HCT116 (cell line): Measurements from ENCODE around the gene ANKLE2. TPM values are rescaled to one million over a fixed set of nuclear protein-coding genes. Genes with fewer than 3 reads are reported as not detected.

Experiments
- ATAC-seq: fragments of 200-7000 bp; cut with Tn5 transposase; 2 replicates; pipeline ENCODE4 v1.9.1; 2020; ENCODE audit warnings: mild to moderate bottlenecking, moderate library complexity
- BruUV-seq: library from RNA; stranded (reverse); fragments of 400-500 nt; replicated peaks from 2 replicates; lab custom pipeline; 2021; lab: Mats Ljungman, UMichigan
- CTCF ChIA-PET: fragments of 300-600 bp; sonication (Branson Sonifier 250); formaldehyde crosslinking; loops from one replicate; lab custom pipeline; 2021; ENCODE audit warnings: antibody characterized with exemption; lab: Charles Lee
- POLR2A ChIA-PET: fragments of 300-600, 350-600 bp; sonication (Branson Sonifier 250); formaldehyde crosslinking; loops from one replicate; lab custom pipeline; 2021; ENCODE audit warnings: antibody characterized with exemption; lab: Charles Lee
- RAD21 ChIA-PET, 2 experiments: fragments of 300-600 bp; sonication (Branson Sonifier 250); formaldehyde crosslinking; loops; one replicate each; lab custom pipeline; 2023; ENCODE audit warnings: low total read pairs in 2 of 2; ENCODE audit not compliant: uncharacterized antibody in 2 of 2, unreplicated experiment in 2 of 2, low non-redundant PET in 1 of 2; lab: Charles Lee
- DNase-seq: peaks from one replicate; pipeline ENCODE4 v3.0.0-alpha.2; 2010; ENCODE audit warnings: low read depth, low spot score
- H2AFZ ChIP-seq: fragments of 200-600 bp; shearing (Covaris generic), sonication (generic); 2 replicates; pipeline ENCODE4 v1.6.1; 2017; ENCODE audit warnings: low read depth, mixed run types, mixed read lengths, antibody characterized with exemption, low read length; ENCODE audit not compliant: poor library complexity, severe bottlenecking
- H3K27ac ChIP-seq: 2 replicates; pipeline ENCODE4 v1.5.1; 2012; ENCODE audit warnings: low read depth, low read length
- H3K27me3 ChIP-seq: fragments of 200-600 bp; sonication (generic); 2 replicates; pipeline ENCODE4 v1.6.1; 2016; ENCODE audit warnings: mixed run types, low read length, mixed read lengths; ENCODE audit not compliant: insufficient read depth
- H3K36me3 ChIP-seq, 2 experiments: fragments of 200-500 bp in 1 of 2; fragments of 200-600 bp in 1 of 2; sonication (Bioruptor generic) in 1 of 2; sonication (generic) in 1 of 2; 2 replicates each; pipeline versions ENCODE4 v1.5.1 to v1.6.1; 2014 to 2016; ENCODE audit warnings: low read length in 2 of 2, inconsistent platforms in 1 of 2, mixed read lengths in 1 of 2, mixed run types in 1 of 2; ENCODE audit not compliant: insufficient read depth in 2 of 2, control insufficient read depth in 1 of 2
- H3K4me1 ChIP-seq, 2 experiments: fragments of 200-600 bp in 1 of 2; sonication (generic) in 1 of 2; 2 replicates each; pipeline versions ENCODE4 v1.5.1 to v1.6.1; 2012 to 2017; ENCODE audit warnings: low read length in 2 of 2, inconsistent platforms in 1 of 2, mild to moderate bottlenecking in 1 of 2, mixed read lengths in 1 of 2, mixed run types in 1 of 2, moderate library complexity in 1 of 2; ENCODE audit not compliant: insufficient read depth in 2 of 2, control insufficient read depth in 1 of 2
- H3K4me2 ChIP-seq: fragments of 200-600 bp; sonication (generic); 2 replicates; pipeline ENCODE4 v1.6.1; 2017; ENCODE audit warnings: mixed run types, low read length, mixed read lengths
- H3K4me3 ChIP-seq, 2 experiments: fragments of 200-600 bp in 1 of 2; sonication (generic) in 1 of 2; replicated peaks in 1 of 2; 2 replicates each; pipeline ENCODE4 v1.5.1; 2011 to 2016; ENCODE audit warnings: low read length in 2 of 2, control low read depth in 1 of 2, low read depth in 1 of 2, mild to moderate bottlenecking in 1 of 2, mixed read lengths in 1 of 2, mixed run types in 1 of 2
- H3K79me2 ChIP-seq: fragments of 200-600 bp; sonication (generic); 2 replicates; pipeline ENCODE4 v1.6.1; 2017; ENCODE audit warnings: mild to moderate bottlenecking, mixed run types, low read length, moderate library complexity, mixed read lengths; ENCODE audit not compliant: insufficient read depth
- H3K9ac ChIP-seq: fragments of 200-600 bp; sonication (generic); 2 replicates; pipeline ENCODE4 v1.6.1; 2016; ENCODE audit warnings: low read length, mixed read lengths
- H3K9me2 ChIP-seq: fragments of 200-600 bp; sonication (generic), shearing (Covaris generic); 2 replicates; pipeline ENCODE4 v1.6.1; 2017; ENCODE audit warnings: mixed run types, mild to moderate bottlenecking, moderate library complexity; ENCODE audit not compliant: insufficient read depth
- H3K9me3 ChIP-seq, 2 experiments: fragments of 200-500 bp in 1 of 2; fragments of 200-600 bp in 1 of 2; sonication (Bioruptor generic) in 1 of 2; sonication (generic) in 1 of 2; 2 replicates each; pipeline ENCODE4 v1.6.1; 2014 to 2017; ENCODE audit warnings: low read length in 2 of 2, mixed read lengths in 2 of 2, inconsistent platforms in 1 of 2, low read depth in 1 of 2, mild to moderate bottlenecking in 1 of 2, mixed run types in 1 of 2, moderate library complexity in 1 of 2; ENCODE audit not compliant: control insufficient read depth in 1 of 2, insufficient read depth in 1 of 2
- H4K20me1 ChIP-seq: fragments of 200-600 bp; sonication (generic), shearing (Covaris generic); 2 replicates; pipeline ENCODE4 v1.6.1; 2017; ENCODE audit warnings: mixed run types, mild to moderate bottlenecking, moderate library complexity; ENCODE audit not compliant: insufficient read depth
- CBX3 ChIP-seq: IDR thresholded peaks from 2 replicates; pipeline ENCODE4 v1.6.1; 2012; ENCODE audit warnings: low read depth
- CEBPB ChIP-seq: IDR thresholded peaks from 2 replicates; pipeline ENCODE4 v1.6.1; 2012; ENCODE audit warnings: low read depth
- EZH2 ChIP-seq: fragments of 200-600 bp; sonication (generic); IDR thresholded peaks from 2 replicates; pipeline ENCODE4 v1.6.1; 2017; ENCODE audit warnings: antibody characterized with exemption, mixed run types
- EZH2phosphoT487 ChIP-seq: fragments of 200-600 bp; IDR thresholded peaks from 2 replicates; pipeline ENCODE4 v1.6.1; 2018; ENCODE audit warnings: antibody characterized with exemption, borderline replicate concordance
- MAX ChIP-seq: IDR thresholded peaks from 2 replicates; pipeline ENCODE4 v1.6.1; 2012
- POLR2A ChIP-seq: IDR thresholded peaks from 2 replicates; pipeline ENCODE4 v1.7.0; 2011; ENCODE audit warnings: borderline replicate concordance; ENCODE audit not compliant: insufficient read depth, insufficient read length; ENCODE audit errors: extremely low read depth
- SP1 ChIP-seq: IDR thresholded peaks from 2 replicates; pipeline ENCODE4 v1.6.1; 2012; ENCODE audit warnings: low read depth
- TCF7L2 ChIP-seq: IDR thresholded peaks from 2 replicates; pipeline ENCODE4 v1.7.0; 2011; ENCODE audit warnings: borderline replicate concordance, inconsistent platforms; ENCODE audit not compliant: insufficient read depth, insufficient read length; ENCODE audit errors: extremely low read depth
- YY1 ChIP-seq: IDR thresholded peaks from 2 replicates; pipeline ENCODE4 v1.6.1; 2011; ENCODE audit warnings: low read length, low read depth, moderate library complexity, mild to moderate bottlenecking; ENCODE audit not compliant: insufficient replicate concordance; ENCODE audit errors: extremely low read depth
- ZNF274 ChIP-seq: fragments of 200-500 bp; sonication (Bioruptor generic); IDR thresholded peaks from 2 replicates; pipeline ENCODE4 v1.6.1; 2014; ENCODE audit warnings: mild to moderate bottlenecking, low read depth, low read length, inconsistent platforms
- intact Hi-C: fragments of 100-400 bp; cut with micrococcal nuclease; formaldehyde crosslinking; loops from 2 replicates; pipeline ENCODE4 v1.10.0; 2022
- total RNA-seq: library from RNA; stranded (reverse); gene quantifications from one replicate; pipeline ENCODE4 v1.2.1, GENCODE V29; 2021; ENCODE audit not compliant: unreplicated experiment
- TF ChIP-seq, protein P1 (sequence below): IDR thresholded peaks from 2 replicates; pipeline ENCODE4 v1.6.1; 2012; ENCODE audit warnings: low read depth
- TF ChIP-seq, protein P2 (sequence below): IDR thresholded peaks from 2 replicates; pipeline ENCODE4 v1.6.1; 2011; ENCODE audit warnings: mild to moderate bottlenecking, low read length, moderate library complexity; ENCODE audit not compliant: insufficient replicate concordance; ENCODE audit errors: extremely low read depth
- TF ChIP-seq, protein P3 (sequence below): IDR thresholded peaks from 2 replicates; pipeline ENCODE4 v1.6.1; 2012

The ANKLE2 gene
- total RNA-seq, 1 experiment from 2014 or later, result 68.8 TPM

GRCh38 chr12:132739600-132740312 lies 21.9 kb downstream of the ANKLE2 start (continued):
- TF ChIP-seq, protein P1, sequence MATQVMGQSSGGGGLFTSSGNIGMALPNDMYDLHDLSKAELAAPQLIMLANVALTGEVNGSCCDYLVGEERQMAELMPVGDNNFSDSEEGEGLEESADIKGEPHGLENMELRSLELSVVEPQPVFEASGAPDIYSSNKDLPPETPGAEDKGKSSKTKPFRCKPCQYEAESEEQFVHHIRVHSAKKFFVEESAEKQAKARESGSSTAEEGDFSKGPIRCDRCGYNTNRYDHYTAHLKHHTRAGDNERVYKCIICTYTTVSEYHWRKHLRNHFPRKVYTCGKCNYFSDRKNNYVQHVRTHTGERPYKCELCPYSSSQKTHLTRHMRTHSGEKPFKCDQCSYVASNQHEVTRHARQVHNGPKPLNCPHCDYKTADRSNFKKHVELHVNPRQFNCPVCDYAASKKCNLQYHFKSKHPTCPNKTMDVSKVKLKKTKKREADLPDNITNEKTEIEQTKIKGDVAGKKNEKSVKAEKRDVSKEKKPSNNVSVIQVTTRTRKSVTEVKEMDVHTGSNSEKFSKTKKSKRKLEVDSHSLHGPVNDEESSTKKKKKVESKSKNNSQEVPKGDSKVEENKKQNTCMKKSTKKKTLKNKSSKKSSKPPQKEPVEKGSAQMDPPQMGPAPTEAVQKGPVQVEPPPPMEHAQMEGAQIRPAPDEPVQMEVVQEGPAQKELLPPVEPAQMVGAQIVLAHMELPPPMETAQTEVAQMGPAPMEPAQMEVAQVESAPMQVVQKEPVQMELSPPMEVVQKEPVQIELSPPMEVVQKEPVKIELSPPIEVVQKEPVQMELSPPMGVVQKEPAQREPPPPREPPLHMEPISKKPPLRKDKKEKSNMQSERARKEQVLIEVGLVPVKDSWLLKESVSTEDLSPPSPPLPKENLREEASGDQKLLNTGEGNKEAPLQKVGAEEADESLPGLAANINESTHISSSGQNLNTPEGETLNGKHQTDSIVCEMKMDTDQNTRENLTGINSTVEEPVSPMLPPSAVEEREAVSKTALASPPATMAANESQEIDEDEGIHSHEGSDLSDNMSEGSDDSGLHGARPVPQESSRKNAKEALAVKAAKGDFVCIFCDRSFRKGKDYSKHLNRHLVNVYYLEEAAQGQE, result no peak
- TF ChIP-seq YY1, result no peak

GRCh38 chr12:132736913-132737312 lies 24.7 kb downstream of the ANKLE2 start:
- no peaks in the 10 kb centered on the region for H3K4me1 ChIP-seq
- H3K79me2 ChIP-seq, result peaks cover 13% of the 10 kb centered on the region; the same call in 1 of the 2 replicates
- H3K9me2 ChIP-seq, result no peaks in the 10 kb centered on the region
- H4K20me1 ChIP-seq, result 0 out of 2 replicates have a peak, but pooled peaks cover 5% of the 10 kb centered on the region
- POLR2A ChIA-PET, result no interaction called here
- H3K9ac ChIP-seq, result no peak overlapping the region
- no peak overlapping the region for H3K4me3 ChIP-seq
- TF ChIP-seq, protein P2, sequence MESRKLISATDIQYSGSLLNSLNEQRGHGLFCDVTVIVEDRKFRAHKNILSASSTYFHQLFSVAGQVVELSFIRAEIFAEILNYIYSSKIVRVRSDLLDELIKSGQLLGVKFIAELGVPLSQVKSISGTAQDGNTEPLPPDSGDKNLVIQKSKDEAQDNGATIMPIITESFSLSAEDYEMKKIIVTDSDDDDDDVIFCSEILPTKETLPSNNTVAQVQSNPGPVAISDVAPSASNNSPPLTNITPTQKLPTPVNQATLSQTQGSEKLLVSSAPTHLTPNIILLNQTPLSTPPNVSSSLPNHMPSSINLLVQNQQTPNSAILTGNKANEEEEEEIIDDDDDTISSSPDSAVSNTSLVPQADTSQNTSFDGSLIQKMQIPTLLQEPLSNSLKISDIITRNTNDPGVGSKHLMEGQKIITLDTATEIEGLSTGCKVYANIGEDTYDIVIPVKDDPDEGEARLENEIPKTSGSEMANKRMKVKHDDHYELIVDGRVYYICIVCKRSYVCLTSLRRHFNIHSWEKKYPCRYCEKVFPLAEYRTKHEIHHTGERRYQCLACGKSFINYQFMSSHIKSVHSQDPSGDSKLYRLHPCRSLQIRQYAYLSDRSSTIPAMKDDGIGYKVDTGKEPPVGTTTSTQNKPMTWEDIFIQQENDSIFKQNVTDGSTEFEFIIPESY, result no peak
- TF ChIP-seq YY1 (no peak), CEBPB (no peak), SP1 (no peak), ZNF274 (no peak), TCF7L2 (no peak), POLR2A (no peak), EZH2 (no peak), CBX3 (no peak), EZH2phosphoT487 (no peak), MAX (no peak)
- TF ChIP-seq, protein P3, sequence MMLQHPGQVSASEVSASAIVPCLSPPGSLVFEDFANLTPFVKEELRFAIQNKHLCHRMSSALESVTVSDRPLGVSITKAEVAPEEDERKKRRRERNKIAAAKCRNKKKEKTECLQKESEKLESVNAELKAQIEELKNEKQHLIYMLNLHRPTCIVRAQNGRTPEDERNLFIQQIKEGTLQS, result no peak
- TF ChIP-seq, protein P1, result no peak
- H3K4me2 ChIP-seq, result no peak overlapping the region
- BruUV-seq, result no TSS peak
- CTCF ChIA-PET, result no interaction called here
- H3K27me3 ChIP-seq, result no peaks in the 10 kb centered on the region
- no peak overlapping the region for H3K27ac ChIP-seq
- DNase-seq (no peak), ATAC-seq (no peak)
- intact Hi-C loops, result no loop called here
- H3K9me3 ChIP-seq, result no peaks in the 10 kb centered on the region
- no peak overlapping the region for H2AFZ ChIP-seq
- RAD21 ChIA-PET, result no interaction called here
- H3K36me3 ChIP-seq, result peaks cover 53 to 58% of the 10 kb centered on the region in 2 experiments
